K562 (cell line): ENCODE data around the gene R3HDM2. TPM values are rescaled to one million over a fixed set of nuclear protein-coding genes. Genes with fewer than 3 reads are reported as not detected.

ENCODE experiments used
- ATAC-seq: fragments of 200-7000 bp; cut with Tn5 transposase; 3 replicates; pipeline ENCODE4 v1.9.1; 2020; ENCODE audit warnings: moderate library complexity
- BruUV-seq: library from RNA; stranded (reverse); fragments of 400-500 nt; replicated peaks from 2 replicates; lab custom pipeline; 2021; lab: Mats Ljungman, UMichigan
- CTCF ChIA-PET: fragments of 300-600 bp; formaldehyde crosslinking; extraction: SDS; loops from one replicate; lab custom pipeline; 2021; ENCODE audit warnings: low intra/inter-chr PET ratio; lab: Yijun Ruan, JAX
- POLR2A ChIA-PET: fragments of 300-600, 350-650 bp; sonication (Branson Sonifier 250); formaldehyde crosslinking; extraction: SDS; loops from one replicate; lab custom pipeline; 2021; ENCODE audit warnings: antibody characterized with exemption, inconsistent platforms; lab: Yijun Ruan, JAX
- DNase-seq, 4 experiments: peaks; one replicate each; pipeline versions ENCODE4 v3.0.0 to v3.0.0-alpha.2; 2011 to 2018; ENCODE audit warnings: low spot score in 3 of 4, mixed read lengths in 3 of 4; ENCODE audit errors: extremely low read depth in 1 of 4
- FAIRE-seq: peaks from 2 replicates; lab custom pipeline; 2011; peaks lifted over from hg19 to GRCh38; lab: Jason Lieb, UNC
- H2AFZ ChIP-seq: 2 replicates; pipeline ENCODE4 v1.6.0; 2011; ENCODE audit warnings: low read depth, low read length, control low read depth, inconsistent platforms
- H3K27ac ChIP-seq: fragments of 200-600 bp; 3 replicates; pipeline ENCODE4 v1.8.0; 2011; ENCODE audit warnings: low read depth, mild to moderate bottlenecking, control low read depth, inconsistent platforms, low read length, moderate library complexity, mixed read lengths; ENCODE audit errors: extremely low read depth
- H3K27me3 ChIP-seq, 2 experiments: fragments of 300-600 bp in 1 of 2; 2 replicates in 1 of 2; 3 replicates in 1 of 2; pipeline versions ENCODE4 v1.6.0 to v1.8.0; 2011; ENCODE audit warnings: inconsistent platforms in 2 of 2, low read length in 2 of 2, mild to moderate bottlenecking in 1 of 2, mixed read lengths in 1 of 2, moderate library complexity in 1 of 2; ENCODE audit not compliant: control insufficient read depth in 2 of 2, insufficient read depth in 2 of 2
- H3K36me3 ChIP-seq: fragments of 300-600 bp; 3 replicates; pipeline ENCODE4 v1.8.0; 2011; ENCODE audit warnings: mild to moderate bottlenecking, low read length, inconsistent platforms; ENCODE audit not compliant: control insufficient read depth, insufficient read depth
- H3K4me1 ChIP-seq, 2 experiments: fragments of 200-600 bp in 1 of 2; replicated peaks in 1 of 2; 2 replicates in 1 of 2; 3 replicates in 1 of 2; pipeline versions ENCODE4 v1.5.1 to v1.8.0; 2011; ENCODE audit warnings: inconsistent platforms in 2 of 2, low read length in 2 of 2, mild to moderate bottlenecking in 1 of 2, mixed read lengths in 1 of 2, moderate library complexity in 1 of 2; ENCODE audit not compliant: control insufficient read depth in 2 of 2, insufficient read depth in 2 of 2
- H3K4me2 ChIP-seq: 2 replicates; pipeline ENCODE4 v1.6.1; 2011; ENCODE audit warnings: low read length, control low read depth, inconsistent platforms, mixed read lengths; ENCODE audit not compliant: insufficient read depth
- H3K4me3 ChIP-seq: fragments of 200-600 bp; sonication (generic), shearing (Covaris generic); 2 replicates; pipeline ENCODE4 v1.5.1; 2016; ENCODE audit warnings: control low read depth, inconsistent platforms
- H3K79me2 ChIP-seq: fragments of 200-600 bp; 3 replicates; pipeline ENCODE4 v1.8.0; 2011; ENCODE audit warnings: low read length, inconsistent platforms; ENCODE audit not compliant: control insufficient read depth, insufficient read depth
- H3K9ac ChIP-seq, 2 experiments: 2 replicates each; pipeline versions ENCODE4 v1.6.0 to v1.6.1; 2011; ENCODE audit warnings: low read depth in 2 of 2, low read length in 2 of 2, control low read depth in 1 of 2, inconsistent platforms in 1 of 2, mild to moderate bottlenecking in 1 of 2, mixed read lengths in 1 of 2; ENCODE audit not compliant: insufficient read depth in 1 of 2
- H3K9me1 ChIP-seq: one replicate; pipeline ENCODE4 v1.6.0; 2011; ENCODE audit warnings: inconsistent platforms, mild to moderate bottlenecking, low read length, moderate library complexity; ENCODE audit not compliant: control insufficient read depth, insufficient read depth
- H3K9me3 ChIP-seq: replicated peaks from 2 replicates; pipeline ENCODE4 v1.5.1; 2011; ENCODE audit warnings: low read depth, low read length, inconsistent platforms; ENCODE audit not compliant: control insufficient read depth, insufficient read depth
- H4K20me1 ChIP-seq: replicated peaks from 2 replicates; pipeline ENCODE4 v1.6.1; 2011; ENCODE audit warnings: low read length, inconsistent platforms, mixed read lengths; ENCODE audit not compliant: control insufficient read depth, insufficient read depth
- ATF3 ChIP-seq, 2 experiments: fragments of 450-650 bp in 1 of 2; sonication (generic) in 1 of 2; formaldehyde crosslinking in 1 of 2; IDR thresholded peaks in 1 of 2; conservative IDR thresholded peaks in 1 of 2; 2 replicates each; pipeline versions ENCODE4 v1.6.1 to v1.8.1; 2016 to 2023; ENCODE audit warnings: mild to moderate bottlenecking in 2 of 2, moderate library complexity in 2 of 2, inconsistent platforms in 1 of 2, missing genetic modification reagents in 1 of 2
- BCLAF1 ChIP-seq, 2 experiments: fragments of 450-650 bp in 1 of 2; IDR thresholded peaks; 2 replicates each; pipeline ENCODE4 v1.6.1; 2011 to 2017; ENCODE audit warnings: low read depth in 2 of 2, antibody characterized with exemption in 1 of 2, borderline replicate concordance in 1 of 2, low read length in 1 of 2, mild to moderate bottlenecking in 1 of 2, mixed read lengths in 1 of 2; ENCODE audit not compliant: control insufficient read depth in 1 of 2
- CGGBP1 ChIP-seq: fragments of 250-450 bp; sonication (Bioruptor Pico); IDR thresholded peaks from 2 replicates; pipeline ENCODE4 v1.9.0; 2021; ENCODE audit warnings: mild to moderate bottlenecking
- CHAMP1 ChIP-seq: fragments of 450-650 bp; IDR thresholded peaks from 2 replicates; pipeline ENCODE4 v1.6.1; 2016; ENCODE audit warnings: mild to moderate bottlenecking
- GATA2 ChIP-seq: sonication (generic); formaldehyde crosslinking; IDR thresholded peaks from 2 replicates; pipeline ENCODE4 v1.4.0; 2020; ENCODE audit warnings: mild to moderate bottlenecking, missing genetic modification reagents
- HNRNPLL ChIP-seq: fragments of 200-400 bp; formaldehyde crosslinking; IDR thresholded peaks from 2 replicates; pipeline ENCODE4 v1.6.1; 2017; ENCODE audit warnings: low read length, low read depth, mild to moderate bottlenecking; ENCODE audit not compliant: poor library complexity, severe bottlenecking
- KLF13 ChIP-seq: fragments of 450-650 bp; IDR thresholded peaks from 2 replicates; pipeline ENCODE4 v1.6.1; 2016; ENCODE audit warnings: missing genetic modification characterization, low read depth, mild to moderate bottlenecking, missing compliant biosample characterization, moderate library complexity, borderline replicate concordance
- MTA2 ChIP-seq: fragments of 450-650 bp; IDR thresholded peaks from 2 replicates; pipeline ENCODE4 v1.6.1; 2016; ENCODE audit warnings: low read depth
- ZNF449 ChIP-seq: fragments of 250-450 bp; sonication (Bioruptor Pico); IDR thresholded peaks from 2 replicates; pipeline ENCODE4 v1.8.0; 2022; ENCODE audit warnings: moderate library complexity, mild to moderate bottlenecking, inconsistent platforms
- WGBS: fragments of 100-300 bp; shearing (Covaris generic); methylation state at CpG from one replicate; pipeline ENCODE4 v1.1.6; 2016; ENCODE audit warnings: low coverage, mixed read lengths; ENCODE audit not compliant: insufficient coverage; ENCODE audit errors: missing lambda C conversion rate; 5-methylcytosine and 5-hydroxymethylcytosine counted together
- in situ Hi-C: fragments of 300-500 bp; cut with MboI; formaldehyde crosslinking; loops from 4 replicates; pipeline ENCODE4 v1.15.0; 2018; ENCODE audit warnings: inconsistent platforms, mixed read lengths
- intact Hi-C: fragments of 100-400 bp; cut with micrococcal nuclease; formaldehyde crosslinking; loops from 2 replicates; pipeline ENCODE4 v1.14.2; 2022
- polyA plus RNA-seq, 8 experiments: library from polyadenylated mRNA; depleted of rRNA in 4 of 8; stranded (reverse) in 5 of 8; unstranded in 3 of 8; fragments of >200 nt; fragmentation: Nextera tagmentation in 2 of 8; fragmentation: Illumina TruSeq in 1 of 8; extraction: Ambion mirVana in 2 of 8; extraction: Trizol in 1 of 8; gene quantifications; 2 replicates each; pipeline versions ENCODE4 v1.2.1 to v1.2.3, GENCODE V29; 2011 to 2014; ENCODE audit warnings: inconsistent platforms in 1 of 8, missing spikeins in 1 of 8
- total RNA-seq, 7 experiments: library from RNA; depleted of rRNA in 6 of 7; stranded (reverse); fragments of >200 nt in 6 of 7; fragmentation: Illumina TruSeq in 2 of 7; extraction: Trizol in 2 of 7; gene quantifications; 2 replicates each; pipeline versions ENCODE4 v1.2.1 to v1.2.3, GENCODE V29; 2011 to 2021; ENCODE audit warnings: low replicate concordance in 1 of 7

R3HDM2 gene
- total and polyA plus RNA-seq, 9 of the 15 experiments (the other 6 are each of a cell fraction or from before 2014, with no cell fraction given) = 3.3 to 18.8 (median 9.0) TPM

- no peak overlapping the region for H2AFZ ChIP-seq
- ChIA-PET CTCF (interaction anchor here (1.0 kb wide), 1 partner anchor 18 kb away, joined by 4 read pairs; no protein-coding TSS in a partner anchor), POLR2A (interaction anchor here (0.6 to 2.3 kb wide), 9 partner anchors 9 to 199 kb away, joined by 3 to 33 read pairs (median 4); no protein-coding TSS in a partner anchor)
- H3K9me1 ChIP-seq = peaks cover 9% of the 10 kb centered on the region
- DNase-seq (no peak), ATAC-seq (0 out of 3 replicates have a peak, but pooled peaks have one; percentile 1), FAIRE-seq (no peak)
- peak overlapping the region; percentile 82 for H3K27ac ChIP-seq
- 11% methylated on average over 10 of the region's 10 CpGs for WGBS
- peaks cover 50% of the 10 kb centered on the region; the same call in 2 of the 3 replicates for H3K36me3 ChIP-seq
- peak overlapping the region; percentile 97 for H3K4me2 ChIP-seq
- intact Hi-C loops = no loop called here
- H3K27me3 ChIP-seq = no peaks in the 10 kb centered on the region
- peaks cover 28% of the 10 kb centered on the region for H3K79me2 ChIP-seq
- peak overlapping the region; percentile 64 for H3K4me3 ChIP-seq
- H3K9ac ChIP-seq = peak overlapping the region; percentile 92 to 96
- in situ Hi-C loops = no loop called here
- peaks cover 48 to 65% of the 10 kb centered on the region in 2 experiments for H3K4me1 ChIP-seq
- H4K20me1 ChIP-seq = peaks cover 12% of the 10 kb centered on the region
- no TSS peak for BruUV-seq
- H3K9me3 ChIP-seq = no peaks in the 10 kb centered on the region
- TF ChIP-seq KLF13 (tag) (no peak), ATF3 (IDR thresholded peaks at IDR 0.05) (peak; percentile 3), ATF3 (CRISPR knock-in tag; conservative IDR thresholded peaks at IDR 0.05) (no peak), CHAMP1 (no peak), GATA2 (CRISPR knock-in tag) (no peak), BCLAF1 (IDR thresholded peaks at IDR 0.05; ENCODE audit: borderline replicate concordance in 1 of 2, control insufficient read depth in 1 of 2, low read depth in 2 of 2, low read length in 1 of 2) (no peak), MTA2 (no peak), HNRNPLL (peak; percentile 8), ZNF449 (CRISPR knock-in tag) (no peak), CGGBP1 (CRISPR knock-in tag) (no peak)
Observed at GRCh38 chr12:57230381-57231155, 200.3 kb downstream of the R3HDM2 start.
